Neural progenitor cell (in vitro differentiated cells): ENCODE measurements around the gene ZGLP1.

Experiments used
- CTCF ChIP-seq: fragments of 200-600 bp; sonication (generic); IDR thresholded peaks from 2 replicates; pipeline ENCODE4 v1.5.1; 2017; ENCODE audit warnings: antibody characterized with exemption, mild to moderate bottlenecking
- EZH2 ChIP-seq: fragments of 200-600 bp; sonication (generic); IDR thresholded peaks from 2 replicates; pipeline ENCODE4 v1.6.1; 2017; ENCODE audit warnings: antibody characterized with exemption, mild to moderate bottlenecking, moderate library complexity
- EZH2phosphoT487 ChIP-seq: fragments of 200-600 bp; sonication (generic); IDR thresholded peaks from 2 replicates; pipeline ENCODE4 v1.6.1; 2017; ENCODE audit warnings: antibody characterized with exemption

- TF ChIP-seq CTCF = no peak
- TF ChIP-seq EZH2phosphoT487 = no peak
- no peak for TF ChIP-seq EZH2
Observed at GRCh38 chr19:10317045-10317856, 7.6 kb upstream of the ZGLP1 start.
